GM18873 (cell line): ENCODE results near the gene DNASE1L3.

Experiments
- ATAC-seq: cut with Tn5 transposase; IDR thresholded peaks from one replicate; pipeline ENCODE4 v1.9.1; 2021; ENCODE audit warnings: mild to moderate bottlenecking, moderate library complexity, moderate number of reproducible peaks; ENCODE audit not compliant: unreplicated experiment, low FRiP score

The DNASE1L3 gene

GRCh38 chr3:58164199-58164879 is 46.4 kb downstream of the DNASE1L3 start:
- ATAC-seq = no peak

GRCh38 chr3:58163234-58163633 is 47.5 kb downstream of the DNASE1L3 start:
- no peak for ATAC-seq

GRCh38 chr3:58161435-58162398 is 49.1 kb downstream of the DNASE1L3 start:
- no peak for ATAC-seq

- ATAC-seq = no peak
These were observed 50.4 kb downstream of the DNASE1L3 start for GRCh38 chr3:58160399-58160798.

GRCh38 chr3:58158442-58159153 is 52.2 kb downstream of the DNASE1L3 start:
- no peak for ATAC-seq

GRCh38 chr3:58157700-58158099 is 53.1 kb downstream of the DNASE1L3 start:
- ATAC-seq = no peak

- ATAC-seq = no peak
These were observed 54.9 kb downstream of the DNASE1L3 start for GRCh38 chr3:58155838-58156237.

GRCh38 chr3:58154626-58155449 is 55.9 kb downstream of the DNASE1L3 start:
- no peak for ATAC-seq

GRCh38 chr3:58153371-58153770 is 57.4 kb downstream of the DNASE1L3 start:
- ATAC-seq = no peak

GRCh38 chr3:58152225-58153015 is 58.4 kb downstream of the DNASE1L3 start:
- ATAC-seq = no peak

GRCh38 chr3:58151637-58152036 is 59.1 kb downstream of the DNASE1L3 start:
- ATAC-seq = no peak

GRCh38 chr3:58150810-58151199 is 60.0 kb downstream of the DNASE1L3 start:
- ATAC-seq = no peak

- no peak for ATAC-seq
These were observed 60.5 kb downstream of the DNASE1L3 start for GRCh38 chr3:58150130-58150809.

GRCh38 chr3:58148049-58148448 is 62.7 kb downstream of the DNASE1L3 start:
- ATAC-seq = no peak

- ATAC-seq = no peak
These were observed 66.1 kb downstream of the DNASE1L3 start for GRCh38 chr3:58144478-58145325.

GRCh38 chr3:58143417-58144055 is 67.2 kb downstream of the DNASE1L3 start:
- ATAC-seq = no peak
